Adrenal gland (tissue), 5 donors: ENCODE results near the gene ENG.

Source experiments
- CTCF ChIP-seq, 6 experiments: fragments of 450-650 bp in 4 of 6; fragments of 200-600 bp in 2 of 6; sonication (generic) in 1 of 6; IDR thresholded peaks; 1 replicate in 5 of 6; 2 replicates in 1 of 6; pipeline versions ENCODE4 v1.5.1 to v1.8.0; 2016 to 2021; ENCODE audit warnings: antibody characterized with exemption in 6 of 6, mild to moderate bottlenecking in 2 of 6, moderate library complexity in 1 of 6
- POLR2A ChIP-seq, 2 donors: fragments of 450-650 bp; IDR thresholded peaks; one replicate each; pipeline ENCODE4 v1.6.1; 2017; ENCODE audit warnings: antibody characterized with exemption in 2 of 2, mild to moderate bottlenecking in 2 of 2, moderate library complexity in 1 of 2
- donor health status: DM: no; HTN: no; CAD: no.

GRCh38 chr9:127841087-127841835, 13.2 kb downstream of the ENG start:
- no peak for TF ChIP-seq CTCF (IDR thresholded peaks at IDR 0.05)
- no peak for TF ChIP-seq POLR2A (IDR thresholded peaks at IDR 0.05)
